HG02763 (cell line): ENCODE data around the gene RAPGEF4.

ENCODE experiments used
- ATAC-seq: cut with Tn5 transposase; IDR thresholded peaks from one replicate; pipeline ENCODE4 v1.9.1; 2021; ENCODE audit warnings: mild to moderate bottlenecking, moderate library complexity; ENCODE audit not compliant: unreplicated experiment

The RAPGEF4 gene

DNA sequence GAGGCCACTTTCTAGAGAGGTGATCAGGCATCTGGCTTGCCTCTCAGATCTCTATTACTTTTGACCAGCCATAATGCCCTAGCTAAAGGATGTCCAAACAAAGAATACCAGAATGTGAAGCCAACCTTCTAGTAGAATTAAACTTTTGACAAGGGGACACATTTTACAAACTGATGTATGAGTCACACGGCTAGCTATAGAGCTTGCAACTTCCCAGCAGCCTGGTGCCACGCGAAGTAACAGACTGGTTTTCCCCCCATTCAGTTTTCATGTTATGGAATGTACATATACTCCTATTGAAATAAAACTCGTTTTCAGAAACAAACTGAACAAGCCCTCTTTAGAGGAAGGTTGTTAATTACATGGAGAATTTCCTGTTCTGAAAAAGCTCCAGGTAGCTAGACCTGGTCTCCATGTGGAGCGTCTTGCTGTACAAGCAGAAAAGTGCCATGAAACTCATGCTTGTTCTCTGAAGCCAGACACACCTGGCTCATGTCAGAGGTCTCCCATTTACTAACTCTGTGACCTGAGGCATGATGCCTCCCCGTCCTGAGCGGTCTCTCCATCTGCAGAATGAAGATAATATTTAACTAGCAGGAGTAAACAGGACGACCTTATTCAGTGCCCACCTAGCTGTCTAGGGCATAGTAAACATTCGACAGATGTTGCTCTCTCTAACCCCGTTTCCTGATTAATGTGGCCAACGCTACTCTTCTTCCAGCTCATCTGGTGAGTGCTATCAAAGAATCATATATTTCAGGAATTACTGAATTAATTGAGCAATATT, 258.5 kb downstream of the RAPGEF4 start:
- ATAC-seq, result no peak

DNA sequence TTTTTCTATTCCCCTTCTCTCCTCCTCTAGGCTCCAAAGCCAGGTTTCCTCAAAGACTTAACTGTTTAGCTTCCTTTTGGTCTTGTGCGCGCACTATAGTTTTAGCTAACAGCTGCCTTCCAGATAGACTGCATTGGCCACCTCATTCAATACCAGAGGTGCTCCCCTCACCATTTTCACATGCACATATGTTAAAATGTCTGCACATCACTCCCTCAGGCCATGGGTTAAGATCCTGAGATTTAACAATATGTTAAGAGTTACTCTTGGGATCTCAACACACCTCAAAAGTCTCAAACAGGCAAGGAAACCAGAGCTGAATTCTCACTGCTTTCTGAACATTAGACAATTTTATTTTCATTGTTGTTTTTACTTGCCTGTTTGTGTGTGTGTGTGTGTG, 259.2 kb downstream of the RAPGEF4 start:
- no peak for ATAC-seq

DNA sequence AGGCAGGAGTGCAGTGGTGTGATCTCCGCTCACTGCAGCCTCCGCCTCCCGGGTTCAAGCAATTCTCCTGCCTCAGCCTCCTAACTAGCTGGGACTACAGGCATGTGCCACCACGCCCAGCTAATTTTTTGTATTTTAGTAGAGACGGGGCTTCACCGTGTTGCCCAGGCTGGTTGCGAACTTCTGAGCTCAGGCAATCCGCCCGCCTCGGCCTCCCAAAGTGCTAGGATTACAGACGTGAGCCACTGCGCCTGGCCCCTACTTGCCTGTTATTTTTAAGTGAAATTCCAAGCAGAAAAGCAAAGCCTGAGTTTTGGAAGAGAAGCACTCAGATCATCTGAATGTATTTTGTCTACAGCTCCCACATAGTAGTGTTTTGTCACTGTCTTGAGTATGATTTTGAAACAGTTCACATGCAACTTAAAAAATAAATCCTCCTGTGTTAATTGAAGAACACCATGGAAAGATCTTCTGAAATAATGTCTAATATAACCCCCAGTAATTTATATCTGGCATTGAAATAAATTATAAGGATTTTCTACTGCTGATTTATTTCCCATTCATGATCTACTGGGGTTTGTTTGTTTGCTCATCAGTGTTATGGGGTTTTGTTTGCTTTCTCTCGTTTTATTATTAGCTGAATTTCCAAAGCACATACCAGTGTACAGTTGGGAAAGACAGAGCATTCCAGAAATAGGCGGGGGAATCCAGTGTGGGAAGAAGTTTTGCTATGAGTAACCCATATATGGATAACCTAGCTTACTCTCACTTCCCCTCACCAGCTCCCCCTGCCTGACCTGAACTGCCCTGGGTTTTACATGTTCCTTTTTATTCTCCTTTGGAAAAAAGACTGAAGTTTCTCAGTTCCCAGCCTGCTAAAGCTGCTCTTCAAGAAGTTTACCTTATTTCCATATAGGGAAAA, 259.9 kb downstream of the RAPGEF4 start:
- ATAC-seq, result no peak

DNA sequence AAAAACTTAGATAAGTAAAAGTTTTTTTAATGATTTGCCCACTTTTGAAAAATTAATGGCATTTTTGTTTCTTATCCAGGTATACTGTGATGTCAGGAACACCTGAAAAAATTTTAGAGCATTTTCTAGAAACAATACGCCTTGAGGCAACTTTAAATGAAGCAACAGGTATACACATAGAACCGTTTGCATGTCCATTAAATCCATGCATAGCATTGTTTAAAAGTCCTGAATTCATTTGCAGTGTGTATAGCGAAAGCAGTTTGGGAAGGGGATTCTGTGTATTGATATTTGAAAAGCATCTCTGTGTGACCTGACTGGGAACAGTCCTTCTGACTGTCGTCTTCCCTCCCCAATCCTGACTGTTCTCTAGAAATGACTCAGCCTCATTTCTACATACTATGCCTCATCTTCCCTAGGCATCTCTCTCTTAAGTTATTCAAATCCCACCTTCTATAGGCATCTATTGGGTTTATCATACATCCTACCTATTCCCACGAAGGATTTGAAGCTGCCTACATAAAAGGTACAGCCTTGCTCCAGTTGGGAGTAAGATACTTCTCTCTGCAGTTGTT, 260.8 kb downstream of the RAPGEF4 start:
- ATAC-seq, result no peak

DNA sequence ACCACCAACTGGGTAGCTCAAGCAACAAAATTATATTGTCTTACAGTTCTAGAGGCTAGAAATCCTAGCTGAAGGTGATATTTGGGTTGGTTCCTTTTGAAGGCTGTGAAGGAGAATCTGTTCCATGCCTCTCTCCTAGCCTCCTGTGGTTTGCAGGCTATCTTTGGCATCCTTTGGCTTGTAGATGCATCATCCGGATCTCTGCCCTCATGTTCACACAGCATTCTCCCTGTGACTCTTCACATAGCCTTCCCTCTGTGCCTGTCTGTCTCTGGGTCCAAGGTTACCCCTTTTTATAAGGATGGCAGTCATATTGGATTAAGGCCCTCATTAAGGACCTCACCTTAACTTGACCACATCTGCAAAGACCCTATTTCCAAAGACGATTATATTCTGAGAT, 261.4 kb downstream of the RAPGEF4 start:
- ATAC-seq, result no peak

DNA sequence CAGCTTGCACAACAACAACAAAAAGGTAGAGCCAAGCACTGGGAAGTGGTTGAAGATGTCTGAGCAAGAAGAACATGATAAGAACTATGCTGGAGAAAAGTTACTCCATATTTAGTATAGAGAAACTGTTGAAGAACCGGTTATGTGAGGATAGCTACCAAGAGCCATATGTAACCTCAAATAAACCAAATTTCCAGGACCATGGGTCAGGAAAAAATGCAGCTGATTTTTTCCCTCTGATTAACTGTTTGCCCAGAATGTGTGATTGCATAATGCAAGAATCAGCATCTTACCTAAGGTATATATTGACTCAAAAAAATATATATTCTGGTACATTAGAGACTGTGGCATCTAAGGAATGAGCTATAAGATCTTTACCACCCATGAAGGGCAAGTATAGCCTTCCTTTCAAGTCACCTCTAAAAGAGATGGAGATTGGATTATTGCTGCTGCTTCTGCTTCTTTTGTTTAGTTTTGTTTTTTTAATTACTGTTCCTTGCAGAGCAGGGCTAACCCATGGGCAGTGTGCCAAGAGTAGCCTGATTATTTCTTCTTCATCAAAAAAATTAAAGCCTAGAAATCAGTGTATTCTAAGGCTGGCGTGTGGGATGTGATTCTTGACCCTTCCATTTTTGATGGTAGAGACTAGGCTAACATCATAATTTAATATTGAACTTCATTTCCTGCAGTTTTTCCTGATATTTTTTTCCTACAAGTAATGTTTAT, 263.1 kb downstream of the RAPGEF4 start:
- ATAC-seq, result no peak

DNA sequence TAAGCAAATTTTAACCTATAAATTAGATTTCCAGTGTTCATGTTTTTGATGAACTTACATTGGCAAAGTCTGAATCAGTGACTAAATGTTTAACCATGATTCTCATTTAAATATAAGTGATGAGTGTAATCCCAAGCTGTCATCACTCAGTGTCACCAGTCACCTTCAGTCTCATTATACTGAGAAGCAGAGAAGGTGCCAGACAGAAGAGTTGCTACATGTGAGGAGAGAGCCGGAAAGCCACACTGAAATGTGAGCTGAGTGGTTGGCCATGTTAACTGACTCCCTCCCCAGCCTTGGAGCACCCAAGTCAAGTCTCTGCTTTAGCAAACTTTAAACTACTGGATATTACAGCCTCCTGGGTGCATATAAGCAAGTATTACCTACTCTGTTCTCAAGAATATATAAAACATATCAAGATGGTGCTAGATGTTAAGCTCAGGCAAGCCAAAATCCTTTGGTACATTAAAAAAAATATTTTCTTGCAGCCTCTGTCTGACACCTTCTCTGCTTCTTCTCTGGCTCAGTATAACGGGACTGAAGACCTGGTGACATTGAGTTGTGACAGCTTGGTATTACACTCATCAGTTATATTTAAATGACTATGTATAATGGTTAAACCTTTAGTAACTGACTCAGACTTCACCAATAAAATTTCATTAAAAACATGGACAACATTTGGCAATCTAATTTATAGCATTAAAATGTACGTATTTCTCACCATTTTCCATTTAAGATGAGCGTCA, 264.2 kb downstream of the RAPGEF4 start:
- ATAC-seq, result no peak

DNA sequence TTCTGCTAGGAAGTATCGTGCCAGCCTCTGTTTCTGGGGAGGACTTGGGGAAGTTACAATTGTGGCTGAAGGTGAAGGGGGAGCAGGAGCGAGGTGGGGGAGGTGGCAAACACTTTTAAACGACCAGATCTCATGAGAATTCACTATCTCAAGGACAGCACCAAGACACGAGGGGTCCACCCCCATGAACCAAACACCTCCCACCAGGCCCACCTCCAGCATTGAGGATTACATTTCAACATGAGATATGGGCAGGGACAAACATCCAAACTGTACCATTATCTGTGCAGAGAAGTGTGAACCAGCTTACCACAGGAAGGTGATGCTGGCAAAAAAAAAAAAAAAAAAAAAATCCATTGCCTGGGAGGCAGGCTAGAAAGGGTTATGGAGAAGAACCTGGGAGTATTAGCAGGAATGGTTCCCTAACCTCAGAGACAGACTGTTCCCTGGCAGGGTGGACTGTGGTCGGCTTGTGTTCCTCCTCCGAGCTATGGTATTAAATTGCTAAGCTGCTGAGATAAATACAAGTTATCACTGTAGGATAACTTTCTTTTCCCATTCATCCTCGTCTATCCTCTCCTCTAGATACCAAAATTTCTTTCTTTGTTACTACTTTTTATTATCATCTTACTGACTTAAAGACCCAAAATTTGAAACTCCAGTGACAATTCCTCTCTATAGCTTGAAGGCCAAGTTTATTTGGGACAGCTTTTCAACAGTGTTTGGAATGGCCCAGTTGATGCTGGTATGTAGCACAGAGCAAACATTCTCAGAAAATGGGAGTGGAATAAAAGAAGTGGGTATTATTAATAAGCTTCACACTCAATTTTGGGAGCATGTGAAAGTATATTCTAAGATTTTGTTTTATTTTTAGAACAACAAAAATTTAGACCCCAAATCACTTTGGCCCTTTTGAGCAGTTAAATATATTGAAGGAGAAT, 266.3 kb downstream of the RAPGEF4 start:
- no peak for ATAC-seq

DNA sequence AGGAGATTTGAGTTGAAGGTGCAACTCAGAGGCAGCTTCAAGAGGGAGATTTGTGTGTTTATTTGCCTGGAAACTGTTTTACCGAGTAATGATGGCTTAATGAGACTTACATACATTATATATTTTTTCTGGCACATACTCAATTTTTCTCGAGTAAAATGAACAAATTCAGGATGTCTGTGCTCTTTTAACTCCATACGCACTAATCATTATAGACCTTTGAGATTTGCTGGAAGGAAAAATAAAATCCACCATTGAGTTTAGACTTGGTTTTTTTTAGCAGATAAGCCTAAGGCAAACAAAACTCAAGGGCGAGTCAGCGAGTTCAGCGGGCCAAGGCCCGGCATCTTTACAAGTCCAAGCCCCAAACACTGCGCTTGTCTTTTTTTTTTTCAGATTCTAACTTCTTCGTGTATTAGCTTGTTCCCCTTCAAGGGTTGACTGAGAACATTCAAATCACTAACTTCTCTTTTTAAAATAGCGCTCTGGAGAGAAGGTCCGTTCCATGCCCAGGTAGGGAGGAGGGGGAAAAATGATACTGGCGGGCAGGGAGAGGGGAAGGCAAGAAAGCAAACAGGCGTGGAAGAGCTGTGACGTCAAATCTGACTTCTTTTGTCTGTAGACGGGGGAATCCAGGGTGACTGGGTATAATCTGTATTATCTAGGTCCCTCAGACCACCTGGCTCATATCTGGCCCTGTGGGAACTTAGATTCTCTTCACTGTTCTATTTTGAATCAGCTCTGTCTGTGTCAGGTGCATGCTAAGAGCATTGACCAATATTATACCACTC, 267.3 kb downstream of the RAPGEF4 start:
- no peak for ATAC-seq

DNA sequence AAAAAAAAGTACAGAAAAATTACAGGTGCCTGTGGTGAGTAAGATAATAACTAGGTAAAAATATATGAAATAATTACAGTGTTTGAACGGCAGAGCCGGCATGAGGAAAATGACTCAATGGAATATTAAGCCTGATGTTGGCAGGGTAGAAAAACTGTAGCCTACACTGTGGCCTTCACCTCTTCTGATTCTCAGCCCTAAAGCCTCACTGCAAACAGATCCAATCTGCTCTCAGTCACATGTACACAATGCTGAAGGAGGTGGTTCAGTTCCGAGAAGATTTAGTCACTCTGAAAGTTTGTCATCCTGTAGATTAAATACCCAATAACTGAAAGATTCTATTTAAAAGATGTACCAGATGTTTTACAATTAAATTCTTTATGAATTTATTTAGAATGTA, 273.1 kb downstream of the RAPGEF4 start:
- ATAC-seq, result no peak

DNA sequence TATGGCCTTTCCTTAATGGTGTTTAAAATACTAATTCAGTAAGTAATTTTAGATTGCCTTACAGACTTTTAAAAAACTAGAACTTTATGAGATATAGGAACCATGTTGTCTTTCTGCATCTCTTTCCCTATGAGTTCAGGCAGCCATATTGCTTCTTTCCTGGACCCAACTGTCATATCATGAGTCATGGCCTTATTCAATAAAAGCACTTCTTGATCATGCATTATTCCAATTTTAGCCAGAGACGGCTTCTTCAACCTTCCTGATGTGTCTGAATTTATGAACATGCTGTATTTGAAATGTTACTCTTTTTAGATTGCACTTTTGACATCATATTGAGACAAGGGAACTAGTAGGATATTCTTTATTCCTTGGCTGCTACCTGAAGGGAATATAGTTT, 274.6 kb downstream of the RAPGEF4 start:
- ATAC-seq, result no peak

DNA sequence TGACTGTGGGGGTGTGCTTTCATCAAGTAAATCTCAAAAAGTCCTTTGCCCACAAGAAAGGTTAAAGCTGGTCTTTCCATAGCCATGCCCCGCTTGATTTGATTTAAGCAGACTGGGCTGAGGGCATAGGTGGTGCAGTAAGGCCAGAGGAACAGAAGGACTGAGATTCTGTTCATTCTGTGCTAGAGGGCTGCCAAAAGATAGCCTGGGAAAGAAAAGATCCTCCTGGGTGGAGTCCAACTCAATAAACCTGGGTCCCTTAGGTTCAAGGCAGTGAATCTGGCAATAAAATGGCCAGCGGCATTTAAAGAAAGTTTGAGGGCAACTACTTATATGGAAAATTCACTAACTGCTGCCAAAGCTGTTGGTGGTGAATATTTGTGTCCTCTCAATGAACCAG, 280.8 kb downstream of the RAPGEF4 start:
- ATAC-seq, result no peak

DNA sequence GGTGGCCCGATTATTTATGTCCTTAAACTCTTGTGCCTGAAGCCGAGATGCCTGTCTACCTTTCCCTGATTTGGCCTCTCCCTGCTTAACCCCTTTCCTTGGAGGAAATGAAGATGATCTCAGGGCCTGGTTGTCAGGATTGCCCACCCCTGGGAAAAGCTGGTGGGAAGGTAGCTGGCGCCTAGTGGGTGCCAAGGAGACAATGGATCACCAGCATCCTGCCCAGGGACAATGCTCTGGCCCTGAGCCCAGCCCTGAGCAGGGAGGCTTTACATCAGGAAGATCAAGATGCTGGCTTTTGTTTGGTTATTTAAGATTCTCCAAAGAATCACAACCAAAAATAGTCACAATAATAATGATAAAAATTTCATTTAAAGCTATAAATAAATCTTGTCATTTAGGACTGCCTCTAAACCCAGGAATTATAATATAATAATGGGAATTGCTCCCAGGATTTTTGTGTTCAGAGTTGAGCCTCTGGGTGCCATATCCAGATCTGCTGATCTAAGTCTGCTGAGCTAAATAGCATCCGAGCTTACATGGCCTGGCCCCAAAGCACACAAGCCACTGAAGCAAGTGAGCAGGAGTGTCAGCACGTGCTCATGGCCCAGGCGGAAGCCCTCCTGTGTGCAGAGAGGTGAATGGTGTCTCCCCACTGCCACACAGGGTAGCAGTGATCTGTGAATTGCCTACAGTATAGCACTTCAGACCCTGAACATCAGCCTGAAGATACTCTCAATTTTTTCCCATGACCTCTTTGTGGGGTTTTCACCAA, 282.2 kb downstream of the RAPGEF4 start:
- ATAC-seq, result no peak

DNA sequence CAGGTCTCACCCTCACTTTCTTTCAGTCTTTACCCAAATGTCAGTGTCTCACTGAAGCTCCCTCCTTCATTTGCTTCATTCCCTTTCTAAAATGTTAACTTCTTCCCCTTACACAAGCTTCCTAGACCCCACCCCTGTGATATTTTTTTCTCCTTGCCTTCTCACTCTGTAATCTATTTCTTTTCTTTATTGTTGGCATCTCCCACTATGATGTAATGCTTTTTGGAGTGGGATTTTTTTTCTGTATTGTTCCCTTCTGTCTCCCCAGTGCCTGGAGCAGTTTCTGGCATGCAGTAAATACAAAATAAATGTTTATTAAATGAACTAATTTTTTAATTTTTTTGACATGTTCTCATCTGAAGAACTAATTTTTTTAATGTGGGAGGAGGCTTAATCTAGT, 284.1 kb downstream of the RAPGEF4 start:
- ATAC-seq, result no peak

DNA sequence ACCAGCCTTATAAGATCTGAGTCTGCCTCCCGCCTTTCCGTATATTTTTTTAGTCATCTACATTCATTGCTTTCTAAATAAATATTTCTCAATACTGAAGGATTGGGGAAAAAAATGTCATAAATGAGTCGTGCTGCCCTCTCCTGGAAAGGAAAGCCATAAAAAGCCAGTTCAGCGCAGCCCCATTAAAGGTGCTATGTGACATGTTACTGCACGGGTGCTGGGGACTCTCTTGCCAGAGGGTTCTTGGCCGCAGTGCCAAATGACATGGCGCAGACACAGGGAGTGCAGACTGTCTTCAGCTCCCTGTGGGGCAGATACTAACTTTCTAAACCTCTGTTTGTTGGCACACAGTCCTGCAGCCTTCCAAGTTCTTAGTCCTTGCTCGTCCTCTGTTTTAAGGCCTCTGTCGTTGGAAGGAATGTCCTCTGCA, 286.3 kb downstream of the RAPGEF4 start:
- no peak for ATAC-seq

DNA sequence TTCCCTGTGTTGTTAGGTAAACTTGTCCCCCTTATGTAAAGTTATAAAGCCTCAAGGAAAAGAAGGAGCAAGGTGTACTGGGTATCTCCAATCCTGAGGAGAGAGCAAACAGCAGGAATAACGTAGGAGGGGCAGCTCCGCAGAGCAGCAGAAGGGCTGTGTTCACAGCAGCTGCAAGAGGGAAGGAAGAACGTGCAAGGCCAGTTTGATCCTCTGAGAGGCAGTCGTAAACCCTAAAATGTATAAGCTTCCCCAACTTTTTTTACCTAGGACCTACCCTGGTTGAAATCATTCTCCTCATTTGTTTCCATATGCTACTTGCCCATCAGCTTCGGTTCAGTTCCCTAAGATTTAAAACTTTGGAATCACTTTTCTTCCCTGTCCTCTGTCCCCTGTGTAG, 288.1 kb downstream of the RAPGEF4 start:
- ATAC-seq, result no peak

DNA sequence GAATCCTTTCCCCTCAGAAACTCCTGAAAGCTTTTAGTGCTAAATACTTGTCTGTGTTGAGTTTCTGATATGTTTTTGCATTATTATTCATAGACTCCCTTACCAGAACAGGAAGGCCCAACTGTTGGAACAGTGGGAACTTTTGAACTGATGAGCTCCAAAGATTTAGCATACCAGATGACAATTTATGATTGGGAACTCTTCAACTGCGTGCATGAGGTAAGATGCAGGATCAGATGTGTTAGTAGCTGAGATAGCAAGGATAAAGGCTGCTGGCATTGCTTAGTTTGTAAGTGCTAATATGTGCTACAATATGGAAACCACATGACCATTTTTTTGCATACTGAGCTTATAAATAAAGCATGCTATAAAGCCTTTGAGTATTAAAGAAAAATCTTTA, 290.8 kb downstream of the RAPGEF4 start:
- no peak for ATAC-seq
